HG03175 (cell line): ENCODE results near the gene TNFRSF4.
A peak's percentile ranks its signal among the peaks of the same experiment; 100 is the strongest.

ENCODE experiments used
- ATAC-seq: cut with Tn5 transposase; IDR thresholded peaks from one replicate; pipeline ENCODE4 v1.9.1; 2021; ENCODE audit warnings: mild to moderate bottlenecking, moderate library complexity; ENCODE audit not compliant: unreplicated experiment

The TNFRSF4 gene

GRCh38 chr1:1234180-1234808, 20.3 kb upstream of the TNFRSF4 start:
- ATAC-seq, result no peak

GRCh38 chr1:1233567-1233892, 19.6 kb upstream of the TNFRSF4 start:
- no peak for ATAC-seq

GRCh38 chr1:1232796-1233566, 19.0 kb upstream of the TNFRSF4 start:
- no peak for ATAC-seq

GRCh38 chr1:1232208-1232795, 18.3 kb upstream of the TNFRSF4 start, which contains the start of gene B3GALT6:
Gene B3GALT6 (plus strand): TSS chr1:1232237. CDS start chr1:1232279, 42 bp downstream.
- ATAC-seq, result no peak

- peak; percentile 94 for ATAC-seq
Observed at GRCh38 chr1:1231400-1232207, 17.7 kb upstream of the TNFRSF4 start, which contains the start of gene SDF4. Gene SDF4 (minus strand): TSS chr1:1232001. CDS start chr1:1228772, 3,229 bp downstream.

GRCh38 chr1:1230656-1231399, 16.9 kb upstream of the TNFRSF4 start:
- ATAC-seq, result no peak

- no peak for ATAC-seq
Observed at GRCh38 chr1:1229770-1230169, 15.8 kb upstream of the TNFRSF4 start.

GRCh38 chr1:1228596-1229321, 14.8 kb upstream of the TNFRSF4 start:
- no peak for ATAC-seq

GRCh38 chr1:1228187-1228586, 14.2 kb upstream of the TNFRSF4 start:
- no peak for ATAC-seq

GRCh38 chr1:1227386-1227785, 13.4 kb upstream of the TNFRSF4 start:
- ATAC-seq, result no peak

GRCh38 chr1:1226566-1227362, 12.8 kb upstream of the TNFRSF4 start:
- ATAC-seq, result no peak

- ATAC-seq, result no peak
Observed at GRCh38 chr1:1225913-1226312, 12.0 kb upstream of the TNFRSF4 start.

- ATAC-seq, result no peak
Observed at GRCh38 chr1:1225238-1225845, 11.4 kb upstream of the TNFRSF4 start.

- ATAC-seq, result no peak
Observed at GRCh38 chr1:1223891-1224290, 9.9 kb upstream of the TNFRSF4 start.

- ATAC-seq, result no peak
Observed at GRCh38 chr1:1223321-1223720, 9.4 kb upstream of the TNFRSF4 start.

- no peak for ATAC-seq
Observed at GRCh38 chr1:1222575-1223225, 8.7 kb upstream of the TNFRSF4 start.

- no peak for ATAC-seq
Observed at GRCh38 chr1:1221887-1222574, 8.1 kb upstream of the TNFRSF4 start.

GRCh38 chr1:1220197-1220596, 6.2 kb upstream of the TNFRSF4 start:
- ATAC-seq, result no peak
